ENCODE data around the gene ADAMTS2.

DNA sequence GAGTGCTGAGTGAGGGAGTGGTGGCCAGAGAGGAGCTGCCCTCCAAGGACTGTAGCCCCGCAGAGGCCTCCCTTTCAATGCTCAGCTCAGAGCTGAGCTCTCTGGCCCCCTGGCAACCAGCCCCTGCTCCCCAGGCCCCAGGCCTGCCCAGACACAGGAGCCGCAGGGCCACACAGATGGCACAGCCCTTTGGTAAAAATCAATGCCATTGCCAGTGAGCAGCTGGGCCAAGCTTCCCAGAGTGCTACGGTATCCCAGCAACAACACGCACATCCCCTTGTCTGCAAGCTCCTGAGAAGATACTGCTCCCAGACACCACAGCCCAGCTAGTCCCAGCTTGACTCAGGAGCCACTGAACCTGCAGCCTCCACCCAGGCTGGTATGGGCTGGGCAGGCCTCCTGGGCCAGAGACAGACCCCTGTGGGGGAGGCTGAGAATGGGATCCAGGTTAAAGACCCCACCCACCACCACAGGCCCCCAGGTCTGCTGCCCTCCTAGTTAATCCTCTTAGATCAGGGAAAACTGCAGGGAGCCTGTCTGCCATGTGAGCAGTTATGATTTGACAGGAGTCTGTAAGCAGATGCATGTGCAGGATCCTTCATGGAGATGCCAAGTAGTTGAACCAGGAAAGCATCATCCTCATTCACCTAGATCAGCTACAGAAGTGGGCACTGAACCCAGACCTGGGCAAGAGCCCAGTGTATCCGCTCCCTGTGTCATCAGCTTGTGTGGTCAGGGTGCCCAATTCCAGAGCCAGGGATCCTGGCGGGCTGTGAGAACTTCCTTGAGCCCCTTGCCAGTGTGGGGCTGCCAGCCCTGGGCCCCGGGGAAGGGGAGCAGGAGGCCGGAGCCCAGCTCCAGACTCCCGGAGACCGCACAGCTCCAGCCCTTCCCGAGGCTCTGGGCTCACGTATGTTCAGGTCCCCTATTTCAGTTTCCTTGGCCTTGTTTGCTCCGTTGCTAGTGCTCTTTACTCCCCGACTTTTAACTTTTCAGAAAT is 26.7 kb upstream of the ADAMTS2 start:
- TF ChIP-seq, protein P1, sequence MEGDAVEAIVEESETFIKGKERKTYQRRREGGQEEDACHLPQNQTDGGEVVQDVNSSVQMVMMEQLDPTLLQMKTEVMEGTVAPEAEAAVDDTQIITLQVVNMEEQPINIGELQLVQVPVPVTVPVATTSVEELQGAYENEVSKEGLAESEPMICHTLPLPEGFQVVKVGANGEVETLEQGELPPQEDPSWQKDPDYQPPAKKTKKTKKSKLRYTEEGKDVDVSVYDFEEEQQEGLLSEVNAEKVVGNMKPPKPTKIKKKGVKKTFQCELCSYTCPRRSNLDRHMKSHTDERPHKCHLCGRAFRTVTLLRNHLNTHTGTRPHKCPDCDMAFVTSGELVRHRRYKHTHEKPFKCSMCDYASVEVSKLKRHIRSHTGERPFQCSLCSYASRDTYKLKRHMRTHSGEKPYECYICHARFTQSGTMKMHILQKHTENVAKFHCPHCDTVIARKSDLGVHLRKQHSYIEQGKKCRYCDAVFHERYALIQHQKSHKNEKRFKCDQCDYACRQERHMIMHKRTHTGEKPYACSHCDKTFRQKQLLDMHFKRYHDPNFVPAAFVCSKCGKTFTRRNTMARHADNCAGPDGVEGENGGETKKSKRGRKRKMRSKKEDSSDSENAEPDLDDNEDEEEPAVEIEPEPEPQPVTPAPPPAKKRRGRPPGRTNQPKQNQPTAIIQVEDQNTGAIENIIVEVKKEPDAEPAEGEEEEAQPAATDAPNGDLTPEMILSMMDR (IDR thresholded peaks at IDR 0.05; ENCODE audit: borderline replicate concordance, extremely low read depth, low read length, poor library complexity, severe bottlenecking) = no peak
- TF ChIP-seq EZH2 (IDR thresholded peaks at IDR 0.05; ENCODE audit: borderline replicate concordance, low read depth, low read length, severe bottlenecking) = no peak

Data from DND-41 (cell line).